GM18505 (cell line): Measurements from ENCODE around the gene UBL3.

ENCODE experiments used
- ATAC-seq: cut with Tn5 transposase; IDR thresholded peaks from one replicate; pipeline ENCODE4 v1.9.1; 2021; ENCODE audit not compliant: unreplicated experiment
- POLR2A ChIP-seq: IDR thresholded peaks from 4 replicates; pipeline ENCODE4 v1.6.1; 2011; ENCODE audit warnings: borderline replicate concordance; ENCODE audit not compliant: insufficient read depth, insufficient read length; ENCODE audit errors: extremely low read depth

UBL3 gene, protein sequence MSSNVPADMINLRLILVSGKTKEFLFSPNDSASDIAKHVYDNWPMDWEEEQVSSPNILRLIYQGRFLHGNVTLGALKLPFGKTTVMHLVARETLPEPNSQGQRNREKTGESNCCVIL

DNA sequence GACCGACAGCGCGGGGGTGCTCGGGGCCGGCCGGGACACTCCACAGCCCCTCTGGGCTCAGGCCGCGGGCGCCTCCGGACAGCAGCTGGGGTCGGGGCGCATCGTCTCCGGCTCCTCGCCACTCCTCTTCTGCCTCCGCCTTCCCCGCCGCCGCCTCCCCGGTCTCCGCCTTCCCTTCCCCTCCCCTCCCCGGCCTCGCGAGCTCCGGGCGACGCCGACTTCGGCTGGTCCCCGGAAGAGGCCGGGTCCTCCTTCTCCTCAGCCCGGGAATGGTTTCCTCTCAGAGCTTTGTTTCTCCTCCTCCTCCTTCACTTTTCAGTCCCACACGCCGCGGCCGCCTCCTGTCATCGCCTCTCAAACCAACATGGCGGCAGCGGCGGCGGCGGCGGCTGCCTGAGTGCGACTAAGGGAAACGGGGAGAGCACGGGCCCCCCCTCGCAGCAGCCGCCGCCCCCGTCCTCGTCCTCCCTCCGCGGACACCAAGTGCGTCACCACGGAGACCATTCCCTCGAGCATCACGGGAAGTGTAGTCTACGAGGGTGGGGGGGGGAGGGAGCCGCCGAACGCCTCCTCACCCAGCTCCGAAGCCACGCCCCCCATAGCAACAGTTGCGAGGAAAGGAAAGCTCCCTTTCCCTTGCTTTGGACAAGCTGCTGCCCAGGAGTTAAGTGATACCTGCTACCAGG lies at the start of gene UBL3:
Gene UBL3 (minus strand): TSS at position 405 of the 686 bp plus-strand sequence. CDS start 1,079 bp downstream, outside the sequence.
- TF ChIP-seq POLR2A, result peak; percentile 80
- peak; percentile 84 for ATAC-seq

DNA sequence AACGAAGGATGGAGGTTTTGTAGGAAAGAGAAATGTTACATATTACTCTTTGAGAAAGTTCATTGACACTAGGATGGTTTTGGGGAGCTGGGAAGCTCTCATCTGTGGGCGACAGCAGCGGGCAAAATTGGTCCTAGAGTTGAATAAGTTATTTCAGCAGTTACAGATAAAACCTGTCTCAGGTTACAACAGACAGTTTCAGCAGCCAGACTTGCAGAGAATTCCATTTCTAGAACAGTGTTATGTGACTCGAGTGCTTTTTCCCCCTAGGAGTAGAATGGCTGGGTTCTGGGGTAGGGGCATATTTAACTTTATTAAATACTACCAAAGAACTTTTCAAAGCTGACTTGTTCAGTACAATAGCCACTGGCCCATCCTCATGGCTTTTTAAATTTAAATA lies 46.7 kb upstream of the UBL3 start:
- no peak for TF ChIP-seq POLR2A
- ATAC-seq, result no peak

DNA sequence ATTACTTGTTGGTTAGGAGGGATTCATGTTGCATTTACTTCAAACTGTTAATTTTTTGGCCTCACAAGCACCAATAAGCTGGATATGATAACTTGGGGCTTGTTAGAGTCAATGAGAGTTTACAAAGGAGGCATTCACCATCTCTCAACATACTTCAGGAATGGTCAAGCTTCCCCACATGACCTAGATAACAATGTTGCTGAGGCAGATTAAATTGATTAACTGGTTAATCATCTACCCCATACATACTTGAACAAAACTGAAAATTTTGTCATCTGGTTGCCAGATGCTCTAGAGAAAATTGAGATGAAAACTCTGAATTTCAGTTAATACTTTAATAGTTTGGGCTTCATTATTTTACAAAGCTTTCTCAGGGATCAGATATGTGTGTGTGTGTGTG lies 43.0 kb upstream of the UBL3 start:
- ATAC-seq, result no peak
- TF ChIP-seq POLR2A, result no peak

DNA sequence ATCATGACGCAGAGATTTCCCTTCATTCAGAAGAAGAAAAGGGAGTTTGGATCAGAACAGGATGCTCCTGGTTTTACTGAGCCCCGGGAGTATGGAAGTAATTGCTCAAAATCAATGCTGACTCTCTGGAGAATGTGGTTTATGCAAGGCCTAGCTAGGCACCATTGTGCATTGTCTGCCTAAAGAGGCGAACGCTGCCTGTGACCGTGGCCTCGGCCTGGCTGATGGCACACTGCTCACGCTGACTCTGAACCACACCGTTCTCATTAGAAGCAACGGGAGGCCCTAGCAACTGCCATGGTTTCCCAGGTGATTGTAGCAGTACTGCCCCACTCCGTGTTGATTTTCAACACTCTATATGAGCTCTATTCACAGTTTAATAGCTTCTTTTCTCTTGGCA lies 41.7 kb upstream of the UBL3 start:
- ATAC-seq, result no peak

DNA sequence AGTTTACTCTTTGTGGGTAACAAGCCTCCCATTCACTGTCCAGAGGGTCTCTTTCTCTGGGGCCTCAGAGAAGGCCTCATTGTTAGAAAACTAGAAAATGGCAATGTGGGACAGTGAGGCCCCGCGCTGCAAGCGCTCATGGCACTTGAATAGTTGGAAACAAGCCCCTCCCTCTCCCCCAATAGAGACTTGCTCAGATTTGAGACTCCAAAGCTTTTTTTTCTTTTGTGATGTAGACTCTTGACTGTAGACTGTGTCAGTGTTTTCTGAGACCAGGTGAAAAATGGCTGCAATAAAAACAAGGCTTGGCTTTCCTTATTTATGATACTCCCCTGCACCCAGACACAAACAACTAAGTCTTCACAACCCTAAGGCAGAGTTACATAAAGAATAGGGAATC lies 38.7 kb upstream of the UBL3 start:
- no peak for TF ChIP-seq POLR2A
- ATAC-seq, result no peak

More for the DNA sequence above, 41.7 kb upstream of the UBL3 start:
- TF ChIP-seq POLR2A, result no peak

DNA sequence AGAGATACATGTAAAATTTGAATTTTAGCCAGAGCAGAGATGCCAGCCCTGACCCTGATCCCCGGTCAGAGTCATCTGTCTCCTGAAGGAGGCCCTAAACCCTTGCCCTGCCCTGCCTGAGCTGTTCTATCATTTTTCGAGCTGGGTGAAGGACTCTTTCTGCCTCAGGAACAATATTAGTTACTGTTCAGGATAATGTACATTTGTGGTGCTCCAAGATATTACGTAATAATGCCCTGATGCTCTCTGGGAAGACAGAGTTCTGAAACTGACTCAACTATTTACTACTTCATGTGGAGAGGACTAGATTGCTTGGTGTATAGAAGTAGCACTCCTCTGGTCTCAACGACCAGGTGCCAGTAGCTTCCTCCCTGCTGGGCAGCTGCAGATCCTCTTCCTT lies 37.9 kb upstream of the UBL3 start:
- no peak for ATAC-seq
- TF ChIP-seq POLR2A, result no peak

DNA sequence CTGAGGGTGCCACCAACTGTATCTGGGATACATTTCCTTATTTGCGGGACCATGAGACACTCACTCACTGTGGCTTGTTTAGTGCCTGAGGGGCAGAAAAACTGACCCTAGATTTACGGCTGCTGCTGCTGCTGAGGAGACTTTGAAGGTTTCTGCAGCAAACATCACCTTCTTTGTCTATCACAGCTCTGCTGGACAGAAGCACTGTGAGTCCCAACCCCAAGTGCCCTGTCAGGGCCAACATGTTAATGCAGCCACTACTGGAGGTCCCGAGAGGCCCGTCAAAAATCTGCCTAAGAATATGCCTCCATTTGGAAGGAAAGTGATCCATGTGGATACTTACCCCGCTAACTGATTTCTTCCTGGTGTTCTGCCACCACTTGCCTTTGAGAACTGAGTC lies 37.3 kb upstream of the UBL3 start:
- ATAC-seq, result no peak
- no peak for TF ChIP-seq POLR2A

DNA sequence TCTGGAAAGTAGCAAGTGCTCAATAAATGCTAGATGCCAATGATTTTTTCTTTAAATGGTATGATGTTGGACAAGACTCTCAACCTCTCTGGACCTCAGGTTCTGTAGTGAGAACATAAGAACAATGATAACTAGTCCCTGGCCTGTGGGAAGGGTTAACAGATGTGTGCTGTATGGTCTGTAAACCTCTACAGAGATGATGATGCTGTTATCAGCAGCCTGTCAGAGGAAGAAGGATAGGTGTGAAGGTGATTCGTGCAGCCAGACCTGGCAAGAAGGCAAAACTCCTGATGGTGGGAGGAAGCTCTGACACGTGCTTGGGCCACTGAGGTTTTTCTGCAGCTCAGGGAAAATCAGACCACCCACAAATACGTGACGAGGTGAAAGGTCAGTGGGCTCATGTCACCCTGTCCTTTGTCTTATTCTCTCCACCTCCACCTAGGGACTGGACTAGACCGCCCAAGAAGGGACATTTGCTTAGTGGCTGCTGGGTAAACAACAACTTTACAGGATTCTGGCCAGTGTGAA lies 36.7 kb upstream of the UBL3 start:
- TF ChIP-seq POLR2A, result no peak
- ATAC-seq, result no peak

DNA sequence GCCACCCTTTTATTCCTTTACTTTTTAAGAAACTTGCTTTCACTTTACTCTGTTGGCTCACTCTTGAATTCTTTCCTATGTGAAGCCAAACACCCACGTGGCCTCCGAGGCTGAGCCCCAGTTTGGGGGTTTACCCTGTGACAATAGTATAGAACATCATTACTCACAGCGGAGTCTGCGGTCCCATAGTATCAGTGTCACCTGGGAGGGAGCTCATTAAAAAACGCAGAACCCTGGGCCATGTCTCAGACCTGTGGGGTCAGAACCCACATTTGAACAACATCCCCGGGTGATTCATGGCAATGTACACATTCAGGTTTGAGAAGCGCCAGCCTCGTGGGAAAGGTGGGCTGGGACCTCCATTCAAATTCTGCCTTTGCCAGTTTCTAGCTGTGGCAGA lies 36.0 kb upstream of the UBL3 start:
- no peak for ATAC-seq
- no peak for TF ChIP-seq POLR2A

DNA sequence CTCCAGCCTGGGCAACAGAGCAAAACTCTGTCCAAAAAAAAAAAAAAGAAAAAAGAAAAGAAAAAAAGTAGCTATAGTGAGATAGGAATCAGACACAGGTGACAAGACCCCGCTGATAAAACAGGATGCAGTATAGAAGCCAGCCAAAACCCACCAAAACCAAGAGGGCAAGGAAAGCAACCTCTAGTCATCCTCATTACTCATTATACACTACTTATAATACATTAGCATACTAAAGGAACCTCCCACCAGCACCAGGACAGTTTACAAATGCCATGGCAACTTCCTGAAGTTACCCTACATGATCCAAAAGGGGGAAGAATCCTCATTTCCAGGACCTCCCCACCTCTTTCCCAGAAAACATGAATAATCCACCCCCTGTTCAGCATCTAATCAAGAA lies 35.6 kb upstream of the UBL3 start:
- no peak for TF ChIP-seq POLR2A
- no peak for ATAC-seq

DNA sequence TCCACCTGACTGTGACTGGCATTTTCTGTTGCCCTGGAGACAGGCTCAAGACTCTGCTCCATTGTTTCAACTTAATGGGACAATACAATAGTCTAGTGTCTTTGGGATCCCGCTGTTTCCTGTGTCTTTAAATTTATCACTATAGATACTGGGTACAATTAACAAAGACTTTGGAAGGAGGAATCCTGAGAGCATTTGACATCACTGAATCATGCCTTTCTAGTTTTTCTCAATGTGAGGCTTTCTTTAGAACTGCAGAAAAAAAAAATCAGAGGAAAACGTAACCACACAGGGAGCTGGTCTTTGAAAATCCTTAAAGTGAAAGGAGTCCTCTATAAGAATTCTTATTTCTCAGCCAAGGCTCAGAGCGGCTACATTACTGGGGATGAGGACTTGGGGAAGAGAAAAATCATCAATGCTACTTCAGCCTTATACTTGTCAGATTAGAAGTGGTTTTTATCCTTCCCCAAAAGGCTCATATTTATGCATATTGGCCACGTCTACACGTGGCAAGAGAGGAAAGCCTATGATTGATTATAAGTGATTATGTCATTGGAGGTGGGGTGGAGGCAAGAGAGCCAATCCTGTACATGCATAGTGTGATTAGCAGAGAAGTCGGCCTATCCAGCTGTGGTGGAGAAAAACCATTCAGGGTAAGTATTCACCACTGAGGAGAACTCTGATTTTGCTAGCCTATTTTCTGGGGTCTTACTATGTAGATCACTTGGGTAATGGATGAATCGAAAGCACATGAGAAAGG lies 34.4 kb upstream of the UBL3 start:
- no peak for TF ChIP-seq POLR2A
- ATAC-seq, result no peak

DNA sequence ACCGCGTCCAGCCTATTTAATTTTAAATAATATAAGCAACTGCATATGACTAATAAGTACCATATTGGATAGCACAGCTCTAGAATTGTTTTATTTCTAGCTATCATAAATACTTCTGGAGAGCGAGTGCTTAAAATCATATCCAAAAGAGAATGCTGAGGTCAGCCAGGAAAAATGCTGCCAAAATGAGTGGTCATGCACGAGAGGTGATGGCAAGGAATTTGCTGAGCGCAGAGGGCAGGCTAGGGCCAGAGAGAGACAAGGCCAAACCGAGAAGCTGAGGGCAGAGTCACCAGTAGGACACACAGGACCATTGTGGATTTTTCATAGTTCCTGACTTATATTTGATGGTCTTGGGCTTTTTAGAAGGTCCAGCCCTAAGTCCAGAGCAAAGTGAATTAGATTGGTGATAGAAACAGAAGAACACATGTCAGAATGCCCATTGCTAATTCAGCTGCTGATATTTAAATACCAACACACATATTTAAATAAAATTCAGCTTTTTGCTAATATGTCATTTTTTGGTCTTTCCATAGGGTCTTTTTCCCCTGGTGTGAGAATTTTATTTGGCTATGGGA lies 33.6 kb upstream of the UBL3 start:
- TF ChIP-seq POLR2A, result no peak
- no peak for ATAC-seq

DNA sequence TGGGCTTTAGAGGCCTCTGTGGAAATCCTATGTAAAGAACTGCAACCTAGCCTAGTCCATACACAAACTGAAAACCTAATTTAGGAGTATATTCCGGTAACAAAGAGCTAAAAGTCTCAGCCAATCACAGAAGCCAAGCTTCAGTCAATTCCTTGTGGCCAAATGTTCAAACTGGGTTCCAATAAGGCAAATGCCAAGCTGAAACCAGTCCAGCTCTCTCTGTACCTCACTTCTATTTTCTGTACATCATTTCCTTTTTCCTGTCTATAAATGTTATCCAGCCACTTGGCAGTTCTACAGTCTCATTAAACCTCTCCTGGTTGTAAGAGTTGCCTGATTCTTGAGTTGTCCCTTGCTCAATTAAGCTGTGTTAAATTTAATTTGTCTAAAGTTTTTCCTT lies 31.7 kb upstream of the UBL3 start:
- no peak for TF ChIP-seq POLR2A
- no peak for ATAC-seq
